Measurements from ENCODE around the gene STAB2. TPM values are rescaled to one million over a fixed set of nuclear protein-coding genes. Genes with fewer than 3 reads are reported as not detected.
"Not testable (repeated sequence)": the region's sequence is repeated elsewhere in the genome, so short reads cannot be mapped to it uniquely, and the experiment has no call there.

STAB2 gene
- total RNA-seq, 1 donor from 2014 or later = not detected

GRCh38 chr12:103642240-103642864 lies 55.3 kb downstream of the STAB2 start:
- Mint-ChIP-seq H3K9me3 (ENCODE audit: low read depth) (peaks cover 4% of the 10 kb centered on the region), H3K27me3 (ENCODE audit: low read depth) (peaks cover 8% of the 10 kb centered on the region), H3K36me3 (ENCODE audit: low read depth) (no peaks in the 10 kb centered on the region), H3K27ac (ENCODE audit: unreplicated experiment) (no peak overlapping the region), H3K4me3 (ENCODE audit: unreplicated experiment) (no peak overlapping the region), H3K4me1 (ENCODE audit: low read depth) (peaks cover 12% of the 10 kb centered on the region)
- TF ChIP-seq, protein P1, sequence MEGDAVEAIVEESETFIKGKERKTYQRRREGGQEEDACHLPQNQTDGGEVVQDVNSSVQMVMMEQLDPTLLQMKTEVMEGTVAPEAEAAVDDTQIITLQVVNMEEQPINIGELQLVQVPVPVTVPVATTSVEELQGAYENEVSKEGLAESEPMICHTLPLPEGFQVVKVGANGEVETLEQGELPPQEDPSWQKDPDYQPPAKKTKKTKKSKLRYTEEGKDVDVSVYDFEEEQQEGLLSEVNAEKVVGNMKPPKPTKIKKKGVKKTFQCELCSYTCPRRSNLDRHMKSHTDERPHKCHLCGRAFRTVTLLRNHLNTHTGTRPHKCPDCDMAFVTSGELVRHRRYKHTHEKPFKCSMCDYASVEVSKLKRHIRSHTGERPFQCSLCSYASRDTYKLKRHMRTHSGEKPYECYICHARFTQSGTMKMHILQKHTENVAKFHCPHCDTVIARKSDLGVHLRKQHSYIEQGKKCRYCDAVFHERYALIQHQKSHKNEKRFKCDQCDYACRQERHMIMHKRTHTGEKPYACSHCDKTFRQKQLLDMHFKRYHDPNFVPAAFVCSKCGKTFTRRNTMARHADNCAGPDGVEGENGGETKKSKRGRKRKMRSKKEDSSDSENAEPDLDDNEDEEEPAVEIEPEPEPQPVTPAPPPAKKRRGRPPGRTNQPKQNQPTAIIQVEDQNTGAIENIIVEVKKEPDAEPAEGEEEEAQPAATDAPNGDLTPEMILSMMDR (IDR thresholded peaks at IDR 0.05) = no peak
- DNase-seq (ENCODE audit: low spot score) = no peak

- no peaks in the 10 kb centered on the region for H3K9me3 Mint-ChIP-seq (ENCODE audit: low read depth)
- no peaks in the 10 kb centered on the region for H3K36me3 Mint-ChIP-seq (ENCODE audit: low read depth)
- H3K4me3 Mint-ChIP-seq (ENCODE audit: unreplicated experiment) = no peak overlapping the region
- peaks cover 14% of the 10 kb centered on the region for H3K4me1 Mint-ChIP-seq (ENCODE audit: low read depth)
- H3K27ac Mint-ChIP-seq (ENCODE audit: unreplicated experiment) = peak overlapping the region; percentile 30
- no peak for DNase-seq (ENCODE audit: low spot score)
- TF ChIP-seq, protein P1 (IDR thresholded peaks at IDR 0.05) = no peak
- H3K27me3 Mint-ChIP-seq (ENCODE audit: low read depth) = peaks cover 9% of the 10 kb centered on the region
Measured at GRCh38 chr12:103645202-103645601, 58.1 kb downstream of the STAB2 start.

- Mint-ChIP-seq H3K4me1 (ENCODE audit: low read depth) (peaks cover 14% of the 10 kb centered on the region), H3K36me3 (ENCODE audit: low read depth) (no peaks in the 10 kb centered on the region), H3K4me3 (ENCODE audit: unreplicated experiment) (no peak overlapping the region), H3K27me3 (ENCODE audit: low read depth) (peaks cover 11% of the 10 kb centered on the region), H3K27ac (ENCODE audit: unreplicated experiment) (peak overlapping the region; percentile 68), H3K9me3 (ENCODE audit: low read depth) (no peaks in the 10 kb centered on the region)
- no peak for DNase-seq (ENCODE audit: low spot score)
- TF ChIP-seq, protein P1 (IDR thresholded peaks at IDR 0.05) = no peak
Measured at GRCh38 chr12:103647267-103647666, 60.2 kb downstream of the STAB2 start.

- H3K4me3 Mint-ChIP-seq (ENCODE audit: unreplicated experiment) = no peak overlapping the region
- TF ChIP-seq, protein P1 (IDR thresholded peaks at IDR 0.05) = no peak
- H3K9me3 Mint-ChIP-seq (ENCODE audit: low read depth) = no peaks in the 10 kb centered on the region
- H3K27me3 Mint-ChIP-seq (ENCODE audit: low read depth) = peaks cover 23% of the 10 kb centered on the region
- H3K4me1 Mint-ChIP-seq (ENCODE audit: low read depth) = no peaks in the 10 kb centered on the region
- H3K27ac Mint-ChIP-seq (ENCODE audit: unreplicated experiment) = no peak overlapping the region
- no peak for DNase-seq (ENCODE audit: low spot score)
- no peaks in the 10 kb centered on the region for H3K36me3 Mint-ChIP-seq (ENCODE audit: low read depth)
Measured at GRCh38 chr12:103652808-103653207, 65.7 kb downstream of the STAB2 start.

GRCh38 chr12:103653568-103654173 lies 66.6 kb downstream of the STAB2 start:
- H3K4me3 Mint-ChIP-seq (ENCODE audit: unreplicated experiment); H3K4me1 Mint-ChIP-seq (ENCODE audit: low read depth); DNase-seq (ENCODE audit: low spot score); H3K36me3 Mint-ChIP-seq (ENCODE audit: low read depth); H3K9me3 Mint-ChIP-seq (ENCODE audit: low read depth); H3K27ac Mint-ChIP-seq (ENCODE audit: unreplicated experiment): not testable (repeated sequence)
- H3K27me3 Mint-ChIP-seq (ENCODE audit: low read depth) = peaks cover 21% of the 10 kb centered on the region

DNA sequence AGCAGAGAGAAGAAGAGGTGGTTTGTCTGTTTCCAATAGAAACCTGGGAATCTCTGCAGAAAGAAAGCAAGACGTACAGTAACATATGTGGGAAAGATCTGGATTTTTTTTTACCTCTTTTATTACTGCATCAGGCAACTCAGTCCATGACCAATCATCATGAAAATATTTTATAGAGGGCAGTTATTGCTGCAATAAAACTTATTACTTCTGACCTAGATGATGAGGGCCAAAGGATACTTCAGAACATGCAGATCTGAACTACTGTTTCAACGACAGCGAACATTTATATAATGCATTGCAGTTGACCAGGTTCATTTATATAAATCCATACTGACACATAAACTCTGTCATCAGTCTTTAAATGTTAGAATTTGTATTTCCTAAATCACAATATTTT lies 67.7 kb downstream of the STAB2 start:
- no peak for DNase-seq (ENCODE audit: low spot score)
- TF ChIP-seq, protein P1 (IDR thresholded peaks at IDR 0.05) = no peak
- Mint-ChIP-seq H3K36me3 (ENCODE audit: low read depth) (no peaks in the 10 kb centered on the region), H3K9me3 (ENCODE audit: low read depth) (no peaks in the 10 kb centered on the region), H3K4me3 (ENCODE audit: unreplicated experiment) (no peak overlapping the region), H3K4me1 (ENCODE audit: low read depth) (no peaks in the 10 kb centered on the region), H3K27ac (ENCODE audit: unreplicated experiment) (no peak overlapping the region), H3K27me3 (ENCODE audit: low read depth) (peaks cover 20% of the 10 kb centered on the region)

Data from chondrocyte (in vitro differentiated cells).